ENCODE results near the gene INPP5K. TPM values are rescaled to one million over a fixed set of nuclear protein-coding genes. Genes with fewer than 3 reads are reported as not detected.
A peak's percentile ranks its signal among the peaks of the same experiment; 100 is the strongest.

The INPP5K gene
- total and polyA plus RNA-seq, 7 donors: 25.7 to 66.5 (median 41.0) TPM

DNA sequence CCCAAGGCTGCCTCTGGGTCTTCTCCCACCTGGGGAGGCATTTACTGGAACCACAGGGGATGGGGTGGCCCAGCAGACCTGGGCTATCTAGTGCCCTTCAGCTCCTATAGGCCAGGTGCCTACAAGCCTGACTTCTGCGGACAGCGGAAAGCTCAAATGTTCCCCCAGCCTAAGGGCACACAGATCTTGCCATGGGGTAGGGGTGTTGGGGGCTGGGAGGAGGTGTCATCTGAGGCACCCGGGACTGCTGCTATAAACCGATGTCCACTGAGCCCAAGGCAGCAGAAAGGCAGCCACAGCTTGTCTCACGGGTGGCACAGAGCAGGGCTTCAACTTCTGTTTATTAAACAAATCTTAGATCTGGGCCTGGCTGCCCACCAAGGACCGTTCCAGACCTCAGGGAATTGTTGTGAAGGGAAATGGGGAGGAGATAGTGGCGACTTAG, 27.6 kb downstream of the INPP5K start:
- peaks cover 0 to 86% (median 80%) of the 10 kb centered on the region in 4 donors for H3K4me1 ChIP-seq
- H3K27me3 ChIP-seq: no peaks in the 10 kb centered on the region
- DNase-seq: no peak
- intact Hi-C loops (cut with DNase I): loop anchor here (2.0 kb wide), 1 partner anchor 32 kb away; the partner anchor contains the start of gene CRK
- peak overlapping the region in 3 of 4 donors; percentile 86 to 91 (median 90) for H3K4me3 ChIP-seq
- TF ChIP-seq POLR2AphosphoS5 (IDR thresholded peaks at IDR 0.05) (no peak), POLR2A (IDR thresholded peaks at IDR 0.05) (no peak), EP300 (IDR thresholded peaks at IDR 0.05) (no peak)
- TF ChIP-seq, protein P1, sequence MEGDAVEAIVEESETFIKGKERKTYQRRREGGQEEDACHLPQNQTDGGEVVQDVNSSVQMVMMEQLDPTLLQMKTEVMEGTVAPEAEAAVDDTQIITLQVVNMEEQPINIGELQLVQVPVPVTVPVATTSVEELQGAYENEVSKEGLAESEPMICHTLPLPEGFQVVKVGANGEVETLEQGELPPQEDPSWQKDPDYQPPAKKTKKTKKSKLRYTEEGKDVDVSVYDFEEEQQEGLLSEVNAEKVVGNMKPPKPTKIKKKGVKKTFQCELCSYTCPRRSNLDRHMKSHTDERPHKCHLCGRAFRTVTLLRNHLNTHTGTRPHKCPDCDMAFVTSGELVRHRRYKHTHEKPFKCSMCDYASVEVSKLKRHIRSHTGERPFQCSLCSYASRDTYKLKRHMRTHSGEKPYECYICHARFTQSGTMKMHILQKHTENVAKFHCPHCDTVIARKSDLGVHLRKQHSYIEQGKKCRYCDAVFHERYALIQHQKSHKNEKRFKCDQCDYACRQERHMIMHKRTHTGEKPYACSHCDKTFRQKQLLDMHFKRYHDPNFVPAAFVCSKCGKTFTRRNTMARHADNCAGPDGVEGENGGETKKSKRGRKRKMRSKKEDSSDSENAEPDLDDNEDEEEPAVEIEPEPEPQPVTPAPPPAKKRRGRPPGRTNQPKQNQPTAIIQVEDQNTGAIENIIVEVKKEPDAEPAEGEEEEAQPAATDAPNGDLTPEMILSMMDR (IDR thresholded peaks at IDR 0.05): no peak
- H3K27ac ChIP-seq: peak overlapping the region; percentile 98 to 100 (median 99)
- H3K9me3 ChIP-seq: no peaks in the 10 kb centered on the region
- 81 to 88% methylated on average over 7 of the region's 7 CpGs for WGBS, 2 donors
- peaks cover 0 to 3% (median 0%) of the 10 kb centered on the region in 4 donors for H3K36me3 ChIP-seq

DNA sequence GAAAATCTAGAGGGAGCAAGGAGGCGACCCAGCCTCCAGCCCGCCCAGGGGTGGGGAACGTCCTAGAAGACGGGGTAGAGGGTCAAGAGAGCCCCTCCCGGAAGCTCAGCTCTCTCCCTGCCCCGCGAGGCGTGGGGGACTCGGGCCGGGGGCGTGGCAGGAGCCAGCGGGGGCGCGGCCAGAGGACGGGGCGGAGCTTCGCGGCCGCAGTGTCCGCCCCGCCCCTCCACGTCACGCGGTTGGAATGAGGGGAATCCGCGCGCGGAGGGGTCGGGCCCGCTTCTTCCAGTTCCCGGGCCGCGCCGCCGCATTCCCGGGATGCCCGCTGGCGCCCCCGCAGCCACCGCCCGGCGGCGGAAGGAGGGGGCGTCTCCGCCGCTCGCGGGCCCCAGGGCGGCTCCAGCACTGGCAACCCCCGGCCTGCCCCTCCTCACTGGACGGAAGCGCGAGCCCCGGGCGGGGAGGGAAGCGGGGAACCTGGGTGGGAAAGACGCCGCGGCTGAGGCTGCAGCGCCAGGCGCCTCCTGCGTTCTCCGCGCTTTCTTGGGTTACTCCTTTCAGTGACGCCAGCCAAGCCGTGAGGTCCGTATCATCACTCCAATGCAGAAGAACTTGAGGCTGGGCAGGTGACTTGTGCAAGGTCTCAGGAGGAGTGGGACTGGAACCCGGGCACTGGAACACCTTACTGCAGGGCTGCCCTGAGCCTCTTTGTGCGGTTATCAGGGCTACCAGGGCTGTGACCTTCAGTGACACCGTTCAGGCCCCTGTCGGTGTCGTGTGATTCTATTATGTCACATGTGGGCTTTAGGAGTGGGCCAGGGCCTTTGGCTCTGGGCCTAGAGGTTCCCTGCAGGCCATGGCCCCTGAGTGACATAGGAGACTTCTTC, 28.2 kb downstream of the INPP5K start:
- peak overlapping the region; percentile 98 to 100 (median 99) for H3K27ac ChIP-seq
- H3K9me3 ChIP-seq: no peaks in the 10 kb centered on the region
- peak overlapping the region; percentile 33 to 91 (median 88) for H3K4me3 ChIP-seq
- TF ChIP-seq EP300 (IDR thresholded peaks at IDR 0.05) (no peak), POLR2A (IDR thresholded peaks at IDR 0.05) (peak; percentile 22 to 38), POLR2AphosphoS5 (IDR thresholded peaks at IDR 0.05) (peak; percentile 51 to 72 (median 66))
- TF ChIP-seq, protein P1 (IDR thresholded peaks at IDR 0.05): peak in 2 of 4 experiments; percentile 8 to 9
- DNase-seq: peak; percentile 94
- peaks cover 0 to 84% (median 80%) of the 10 kb centered on the region in 4 donors for H3K4me1 ChIP-seq
- H3K36me3 ChIP-seq: peaks cover 3 to 10% (median 6%) of the 10 kb centered on the region in 4 donors
- WGBS, 2 donors: 3 to 4% methylated on average over 72 of the region's 72 CpGs
- intact Hi-C loops (cut with DNase I): loop anchor here (2.0 kb wide), 1 partner anchor 31 kb away; the partner anchor contains the start of gene CRK
- H3K27me3 ChIP-seq: no peaks in the 10 kb centered on the region

DNA sequence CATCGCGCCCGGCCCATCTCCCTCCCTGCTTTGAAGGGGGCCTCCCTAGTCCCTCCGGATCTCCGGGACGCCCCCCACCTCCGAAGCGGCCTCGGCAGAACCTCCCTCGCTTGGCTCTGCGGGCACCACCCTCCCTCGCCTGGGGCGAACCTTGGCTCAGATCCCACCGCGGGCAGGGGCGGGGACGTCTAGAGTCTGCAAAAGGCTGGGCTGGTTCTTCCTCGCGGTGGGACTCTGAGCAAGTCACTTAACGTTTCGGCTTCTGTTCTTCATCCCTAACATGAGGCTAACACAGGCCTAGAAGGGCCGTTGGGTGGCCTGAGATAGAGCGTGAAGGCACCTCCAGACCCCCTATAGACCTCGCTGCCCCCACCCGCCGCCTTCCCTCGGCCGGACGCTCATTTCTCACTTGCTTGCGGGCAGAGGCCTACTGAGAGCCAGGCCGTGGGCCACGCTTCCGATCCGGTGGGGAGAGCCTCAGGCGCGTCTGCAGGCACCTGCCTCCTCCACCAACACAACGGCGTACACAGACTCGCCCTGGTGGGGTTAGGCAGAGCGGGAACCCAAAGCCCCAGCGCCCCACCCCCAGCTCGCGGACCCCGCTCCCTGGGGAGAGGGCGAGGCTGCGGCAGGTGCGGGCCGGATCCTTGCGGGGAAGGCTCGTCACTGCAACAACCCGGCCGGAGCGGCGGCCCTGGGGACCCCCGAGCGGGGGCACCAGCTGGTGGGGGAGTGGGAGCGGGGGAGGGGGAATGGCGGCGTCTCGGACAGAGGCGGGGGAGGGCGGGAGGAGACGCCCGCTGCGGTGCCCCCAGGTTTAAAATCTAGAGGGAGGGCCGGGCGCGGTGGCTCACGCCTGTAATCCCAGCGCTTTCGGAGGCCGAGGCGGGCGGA, 29.4 kb downstream of the INPP5K start:
- Histone ChIP-seq H3K27me3 (no peaks in the 10 kb centered on the region), H3K4me3 (peak overlapping the region; percentile 33 to 91 (median 88)), H3K27ac (peak overlapping the region; percentile 98 to 100 (median 99)), H3K9me3 (no peaks in the 10 kb centered on the region), H3K4me1 (peaks cover 0 to 83% (median 78%) of the 10 kb centered on the region in 4 donors), H3K36me3 (peaks cover 6 to 20% (median 6%) of the 10 kb centered on the region in 4 donors)
- 5 to 6% methylated on average over 74 of the region's 74 CpGs for WGBS, 2 donors
- intact Hi-C loops (cut with DNase I): no loop called here
- TF ChIP-seq EP300 (IDR thresholded peaks at IDR 0.05): no peak
- TF ChIP-seq POLR2A (IDR thresholded peaks at IDR 0.05): peak in 1 of 2 donors; percentile 45
- TF ChIP-seq POLR2AphosphoS5 (IDR thresholded peaks at IDR 0.05): peak; percentile 33 to 86 (median 62)
- peak; percentile 96 for DNase-seq

DNA sequence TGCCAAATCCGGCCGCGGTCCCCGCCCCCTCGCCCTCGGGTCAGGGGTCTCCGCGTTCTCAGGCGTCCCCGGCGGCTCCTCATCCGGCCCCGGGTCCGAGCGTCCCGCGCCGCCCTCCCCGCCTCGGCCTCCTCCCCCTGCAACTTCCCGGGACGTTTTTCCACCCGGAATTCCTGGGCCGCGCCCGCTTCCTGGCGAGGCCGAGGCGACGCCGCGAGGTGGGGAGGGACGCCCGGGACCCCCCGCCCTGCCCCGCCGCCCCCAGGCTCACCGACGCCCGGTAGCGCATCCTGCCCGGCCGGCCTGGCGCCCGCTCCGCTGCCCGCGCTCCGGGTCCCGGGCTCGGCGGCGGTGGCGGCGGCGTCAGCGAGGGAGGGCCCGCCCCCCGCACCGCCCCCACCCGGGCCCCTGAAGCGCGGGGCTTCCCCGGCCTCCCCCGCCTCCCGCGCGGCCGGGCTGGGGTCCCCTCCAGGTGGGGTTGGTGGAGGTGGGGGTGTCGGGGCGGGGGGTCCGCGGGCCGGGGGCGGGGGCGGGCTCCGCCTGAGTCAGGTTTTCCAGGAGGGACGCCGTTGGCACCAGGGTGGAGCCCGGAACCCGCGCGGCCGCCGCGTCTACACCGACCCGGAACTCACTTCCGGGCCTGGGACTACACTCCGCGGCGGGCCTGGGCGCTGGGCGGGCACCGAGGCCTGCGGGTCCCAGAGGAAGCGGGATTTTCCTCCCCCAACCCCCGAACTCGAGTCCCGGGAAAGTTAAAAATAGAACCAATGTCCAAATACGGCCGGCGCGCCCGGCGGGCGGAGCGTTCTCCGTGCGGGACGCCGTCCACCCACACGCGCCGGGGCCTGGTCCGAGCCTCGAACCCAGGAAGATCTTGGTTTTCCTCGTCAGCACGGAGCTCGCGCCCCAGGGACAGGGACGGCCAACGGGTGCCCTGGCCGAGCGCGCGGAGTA, 30.7 kb downstream of the INPP5K start:
- no peaks in the 10 kb centered on the region for H3K9me3 ChIP-seq
- peak overlapping the region; percentile 98 to 100 (median 99) for H3K27ac ChIP-seq
- peak in 1 of 2 donors; percentile 13 for TF ChIP-seq POLR2A (IDR thresholded peaks at IDR 0.05)
- TF ChIP-seq, protein P1 (IDR thresholded peaks at IDR 0.05): no peak
- peak; percentile 48 to 69 (median 62) for TF ChIP-seq POLR2AphosphoS5 (IDR thresholded peaks at IDR 0.05)
- no peak for TF ChIP-seq EP300 (IDR thresholded peaks at IDR 0.05)
- H3K36me3 ChIP-seq: peaks cover 6 to 32% (median 7%) of the 10 kb centered on the region in 4 donors
- 1% methylated on average over 127 of the region's 127 CpGs for WGBS, 2 donors
- no peaks in the 10 kb centered on the region for H3K27me3 ChIP-seq
- DNase-seq: peak; percentile 89
- peak overlapping the region; percentile 86 to 91 (median 88) for H3K4me3 ChIP-seq
- intact Hi-C loops (cut with DNase I): no loop called here
- H3K4me1 ChIP-seq: peaks cover 0 to 88% (median 84%) of the 10 kb centered on the region in 4 donors
